ENCODE results near the gene COL4A1.

The COL4A1 gene

DNA sequence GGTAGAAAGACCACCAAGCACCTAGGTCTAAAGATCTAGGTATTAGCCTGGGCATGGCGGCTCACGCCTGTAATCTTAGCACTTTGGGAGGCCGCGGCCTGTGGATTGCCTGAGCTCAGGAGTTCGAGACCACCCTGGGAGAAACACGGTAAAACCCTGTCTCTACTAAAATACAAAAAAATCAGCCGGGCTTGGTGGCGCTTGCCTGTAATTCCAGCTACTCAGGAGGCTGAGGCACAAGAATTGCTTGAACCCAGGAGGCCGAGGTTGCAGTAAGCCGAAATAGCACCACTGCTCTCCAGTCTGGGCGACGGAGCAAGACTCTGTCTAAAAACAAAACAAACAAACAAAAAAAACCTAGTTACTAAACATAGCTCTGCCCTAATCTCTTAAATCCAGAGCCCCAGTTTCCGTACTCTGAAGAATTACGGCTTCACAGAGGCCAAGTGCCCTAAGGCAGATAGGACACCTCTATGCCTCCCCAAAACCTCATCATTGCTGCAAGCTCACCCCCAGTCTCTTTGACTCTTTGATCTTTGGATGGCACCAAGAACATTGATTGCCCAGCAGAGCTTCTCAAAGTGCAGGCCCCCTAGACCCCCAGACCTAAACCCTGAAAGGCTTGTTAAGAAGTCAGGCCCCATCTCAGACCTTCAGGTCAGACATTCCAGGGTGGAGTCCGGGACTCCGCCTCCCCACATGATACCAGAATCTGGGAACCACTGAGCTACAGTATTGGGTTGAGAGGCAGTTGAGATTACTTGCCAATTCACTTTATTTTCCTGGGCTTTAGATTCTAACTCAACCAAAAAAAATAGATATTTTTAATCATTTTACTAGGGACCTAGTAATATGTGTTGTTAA lies 2.9 kb upstream of the COL4A1 start:
- no peak for DNase-seq (ENCODE audit: low read depth in 2 of 2)

DNA sequence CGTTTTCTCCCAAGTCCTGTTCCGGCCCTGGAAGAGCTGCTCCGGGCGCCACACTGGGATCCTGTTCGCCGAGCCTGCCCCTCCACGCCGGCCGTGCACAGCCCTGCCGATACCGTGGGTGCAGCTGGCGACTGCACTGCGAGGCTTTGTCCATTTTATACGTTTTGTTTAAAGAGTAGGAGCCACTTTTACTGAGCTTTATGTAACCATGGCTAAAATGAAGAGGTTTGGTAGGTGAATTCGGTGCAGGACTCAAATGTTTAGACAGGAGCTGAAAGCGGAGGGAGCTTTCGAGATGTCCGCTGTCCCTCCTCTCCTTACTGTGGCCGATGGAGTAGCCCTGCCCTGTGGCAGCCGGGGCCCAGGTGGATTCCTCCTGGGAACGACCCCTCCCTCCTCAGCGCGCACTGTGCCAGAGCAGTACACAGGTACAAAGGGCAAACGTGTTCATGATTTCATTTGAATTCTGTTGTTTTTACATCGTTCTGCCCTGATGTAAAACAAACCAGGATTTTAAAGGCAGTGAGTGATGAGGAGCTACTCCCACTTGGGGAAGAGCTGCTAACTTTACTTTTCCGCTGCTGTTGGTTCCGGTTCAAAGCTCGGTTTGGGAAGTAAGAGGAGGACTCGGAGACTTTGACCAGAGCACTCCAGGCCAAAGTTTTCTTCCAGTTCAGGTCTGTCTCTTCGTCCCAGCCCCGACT lies 1.9 kb upstream of the COL4A1 start:
- DNase-seq (ENCODE audit: low read depth in 2 of 2): no peak

DNA sequence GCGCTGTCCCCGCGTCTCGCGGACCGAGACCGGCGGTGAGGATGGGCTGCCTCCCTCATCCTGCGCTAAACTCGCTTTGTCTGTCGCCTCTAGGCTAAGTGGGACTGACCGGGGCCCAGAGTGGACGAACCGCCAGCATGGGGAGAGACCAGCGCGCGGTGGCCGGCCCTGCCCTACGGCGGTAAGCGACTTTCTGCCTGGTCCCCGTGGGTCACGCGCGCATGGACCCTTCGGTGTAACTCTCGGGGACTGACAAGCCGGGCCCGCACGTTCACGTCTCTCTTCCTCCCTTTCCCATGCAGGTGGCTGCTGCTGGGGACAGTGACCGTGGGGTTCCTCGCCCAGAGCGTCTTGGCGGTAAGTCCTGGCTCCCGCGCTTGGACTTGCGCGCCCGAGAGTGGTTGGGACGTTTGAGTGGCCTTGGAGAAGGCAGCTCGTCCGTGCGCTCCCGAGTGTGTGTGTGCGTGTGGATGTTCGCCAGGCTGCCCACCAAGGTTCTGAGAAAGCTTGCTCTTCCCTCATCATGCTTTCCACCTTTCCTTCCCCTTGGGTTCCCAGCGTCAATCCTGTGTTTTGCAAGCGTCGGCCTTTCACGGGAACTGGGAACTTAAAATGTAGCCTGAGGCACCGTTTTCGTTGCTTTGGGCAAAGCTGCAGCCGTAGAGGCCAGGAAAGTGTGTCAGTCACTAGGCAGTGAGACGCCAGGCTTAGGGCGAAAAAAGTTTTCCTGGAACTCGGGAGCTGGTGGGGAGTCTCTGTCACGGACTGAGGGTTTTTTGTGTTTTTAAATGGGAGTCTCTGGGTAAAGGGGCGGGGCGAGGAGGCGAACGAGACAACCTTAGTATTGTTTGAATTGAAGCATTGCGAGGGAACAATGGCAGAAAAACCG lies 1.1 kb upstream of the COL4A1 start:
- DNase-seq (ENCODE audit: low read depth in 2 of 2): no peak

DNA sequence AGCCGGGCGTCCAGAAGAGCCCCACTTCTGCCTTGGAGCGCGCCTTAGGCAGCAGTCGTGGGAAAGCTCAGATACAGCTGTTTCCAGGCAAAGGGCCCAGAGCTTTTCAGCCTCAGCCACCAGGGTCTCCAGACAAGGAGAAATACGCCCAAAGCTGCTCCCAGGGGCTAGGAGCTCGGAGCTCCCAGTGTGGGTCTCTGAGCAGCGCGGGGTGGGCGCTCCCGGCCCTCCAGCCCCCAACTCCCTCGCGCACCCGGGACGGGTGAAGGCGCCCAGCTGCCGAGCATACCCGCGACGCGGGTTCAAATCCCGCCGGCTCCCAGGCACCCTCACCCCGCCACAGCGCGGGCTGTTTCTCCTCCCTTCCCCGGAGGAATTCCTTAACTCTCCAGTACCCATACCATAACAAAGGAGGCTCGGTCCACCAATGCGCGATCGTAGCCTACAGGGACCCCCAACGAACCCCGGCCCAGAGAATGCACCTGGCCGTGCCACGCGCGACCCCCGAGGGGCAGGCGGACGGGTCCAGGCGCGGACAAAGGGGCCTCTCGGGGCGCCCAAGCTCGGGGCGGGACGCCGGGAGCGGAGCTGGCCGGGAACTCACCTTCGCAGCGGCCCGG lies 507 bp downstream of the COL4A1 start:
- no peak for DNase-seq (ENCODE audit: low read depth in 2 of 2)

DNA sequence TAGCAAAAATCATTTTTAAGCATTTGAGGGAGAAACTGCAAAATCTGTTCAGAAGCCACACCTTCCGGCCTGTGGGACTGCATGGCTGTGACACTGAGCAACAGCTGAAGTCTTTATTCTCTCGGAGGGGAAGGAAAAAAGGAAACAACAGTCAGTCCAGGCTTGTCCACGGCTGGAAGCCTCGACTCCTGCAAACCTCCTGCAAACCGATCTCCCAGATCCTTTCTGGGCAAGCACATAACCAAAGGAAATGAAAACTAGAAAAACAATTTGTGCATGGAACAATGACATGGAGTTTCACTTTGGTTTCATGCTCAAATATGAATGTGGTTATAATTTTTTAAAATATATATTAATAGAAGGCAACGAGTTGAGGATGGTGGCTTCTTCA lies 1.0 kb downstream of the COL4A1 start:
- no peak for DNase-seq (ENCODE audit: low read depth in 2 of 2)

DNA sequence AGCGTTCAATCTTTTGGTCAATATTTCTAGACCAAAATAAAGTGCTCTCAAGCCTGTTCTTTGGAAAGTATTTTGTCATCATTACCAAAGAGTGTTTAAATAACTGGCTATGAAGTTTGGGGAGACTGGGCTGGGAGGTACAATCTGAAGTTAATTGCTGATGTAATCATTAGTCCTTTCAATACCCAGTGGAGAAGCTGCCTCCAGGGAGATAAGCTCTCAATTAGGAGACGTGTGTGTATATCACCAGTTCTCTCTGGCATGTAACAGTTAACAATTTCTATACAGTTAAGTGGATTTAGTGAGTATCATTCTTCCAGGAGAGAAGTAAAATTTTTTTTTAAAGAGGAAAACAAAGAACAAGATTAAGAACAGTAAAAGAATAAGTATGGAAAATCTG lies 1.4 kb downstream of the COL4A1 start:
- DNase-seq (ENCODE audit: low read depth in 2 of 2): no peak

DNA sequence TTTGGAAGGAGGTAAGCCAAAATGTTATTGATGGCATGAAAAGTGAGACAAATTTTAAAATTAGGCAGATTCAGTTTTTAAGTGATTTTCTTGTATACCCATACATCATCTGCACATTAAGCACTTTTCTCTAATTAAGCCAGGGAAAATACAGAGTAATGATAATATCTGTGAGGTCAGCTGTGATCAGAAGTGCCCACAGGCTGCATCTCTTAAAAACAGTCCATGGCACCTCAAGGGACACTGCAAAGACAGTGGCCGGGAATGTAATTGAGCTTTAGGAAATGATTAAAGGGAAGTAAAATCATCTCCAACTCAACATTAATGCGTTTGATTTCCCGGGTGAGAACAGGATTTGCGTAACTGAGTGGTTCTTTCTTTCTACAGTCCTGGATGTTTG lies 2.0 kb downstream of the COL4A1 start:
- DNase-seq (ENCODE audit: low read depth in 2 of 2): no peak

DNA sequence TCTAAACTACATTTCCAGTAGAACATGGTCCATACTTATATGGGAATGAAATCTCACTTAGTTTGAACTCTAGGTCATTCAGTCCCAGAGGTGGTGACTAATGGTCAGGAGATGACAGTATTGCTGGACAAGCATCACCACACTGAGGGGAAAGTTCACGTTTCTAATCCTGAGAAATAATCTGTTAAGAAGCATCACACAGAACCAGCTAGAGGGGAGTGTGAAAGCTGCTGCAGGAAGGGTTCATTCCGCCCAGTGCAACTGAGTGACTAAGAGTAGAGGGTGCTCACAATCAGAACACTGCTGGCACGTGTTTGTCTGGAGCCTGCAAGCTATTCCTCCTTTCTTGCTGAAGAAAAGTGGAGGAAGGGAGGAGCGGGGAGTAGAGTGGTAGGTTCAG lies 2.7 kb downstream of the COL4A1 start:
- no peak for DNase-seq (ENCODE audit: low read depth in 2 of 2)

DNA sequence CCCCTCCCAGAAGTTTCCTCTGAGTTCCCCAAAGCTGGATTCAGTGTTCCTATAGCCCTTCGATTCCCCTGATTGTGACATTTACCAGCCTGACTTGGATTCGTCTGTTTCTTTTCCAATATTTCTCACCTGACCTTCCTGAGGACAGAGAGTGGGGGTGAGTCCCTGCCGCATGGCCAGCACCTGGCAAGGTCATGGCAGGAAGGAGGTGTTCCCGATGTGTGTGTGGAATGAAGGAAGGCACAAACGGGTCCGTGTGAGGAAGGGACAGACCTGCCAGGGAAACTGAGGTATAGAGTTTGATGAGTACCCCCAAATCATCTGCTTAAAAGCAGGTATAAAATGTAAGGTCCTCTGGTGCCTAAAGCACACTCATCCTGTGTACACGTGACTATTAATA lies 3.3 kb downstream of the COL4A1 start:
- DNase-seq (ENCODE audit: low read depth in 2 of 2): no peak

DNA sequence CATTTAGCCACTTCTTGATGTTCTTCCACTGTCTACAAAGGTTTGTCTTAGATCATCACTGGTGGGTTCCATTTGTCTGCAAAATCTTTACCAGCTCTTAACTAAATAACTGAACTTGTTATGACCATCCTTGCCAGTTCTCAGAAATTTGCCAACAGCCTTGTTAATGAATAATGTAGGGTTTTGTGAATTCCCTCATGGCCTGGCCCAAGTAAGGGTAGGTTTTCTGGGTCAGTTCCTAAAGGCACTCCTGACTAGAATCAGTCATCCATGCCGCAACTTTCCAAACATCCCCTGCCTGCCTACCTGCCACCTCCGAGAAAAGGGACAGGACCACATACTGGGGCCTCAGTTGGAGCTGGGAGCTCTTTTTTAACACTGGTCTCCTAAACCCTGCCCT lies 4.0 kb downstream of the COL4A1 start:
- no peak for DNase-seq (ENCODE audit: low read depth in 2 of 2)

DNA sequence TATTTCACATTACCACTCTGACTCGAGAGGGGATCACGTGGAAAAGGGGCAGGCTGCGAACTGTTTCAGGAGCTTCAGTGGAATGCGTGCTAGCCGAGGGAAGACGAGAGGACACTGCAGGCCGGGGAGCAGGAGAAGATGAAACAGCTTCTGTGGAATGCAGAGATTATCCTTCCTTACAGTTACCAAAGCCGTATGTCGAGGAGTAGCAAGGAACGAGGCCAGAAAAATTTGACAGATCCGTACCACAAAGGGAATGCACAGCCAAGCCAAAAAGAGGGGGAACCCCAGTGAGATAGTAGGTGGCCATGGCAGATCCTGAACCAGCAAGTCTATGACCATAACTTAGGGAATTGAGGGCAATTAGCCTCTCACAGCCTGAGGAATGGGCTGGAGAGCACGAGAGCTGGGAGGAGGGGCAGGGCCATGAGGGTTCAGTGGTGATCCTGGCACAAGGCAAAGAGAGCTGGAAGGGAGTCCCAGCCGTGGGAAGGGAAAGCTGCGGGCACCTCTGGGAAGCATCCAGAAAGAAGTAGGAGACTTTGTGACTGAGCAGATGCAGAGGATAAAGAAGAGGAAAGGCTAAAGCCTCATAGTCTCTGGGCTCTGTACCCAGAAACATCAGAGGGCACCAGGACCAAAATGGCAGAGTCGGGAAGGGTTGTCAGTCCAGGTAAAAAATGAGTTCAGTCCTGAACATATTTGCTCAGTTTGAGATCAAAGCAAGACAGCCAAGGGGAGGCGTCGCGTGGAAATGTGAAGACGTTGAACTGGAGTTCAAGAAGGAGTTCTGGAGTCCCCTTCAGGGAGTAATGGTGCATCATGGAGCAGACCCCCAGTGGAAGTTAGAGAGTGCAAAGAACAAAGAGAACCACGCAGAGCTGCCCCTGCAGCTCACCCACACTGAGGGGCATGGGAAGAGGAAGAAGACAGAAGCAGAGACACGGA lies 5.1 kb downstream of the COL4A1 start:
- DNase-seq (ENCODE audit: low read depth in 2 of 2): no peak

DNA sequence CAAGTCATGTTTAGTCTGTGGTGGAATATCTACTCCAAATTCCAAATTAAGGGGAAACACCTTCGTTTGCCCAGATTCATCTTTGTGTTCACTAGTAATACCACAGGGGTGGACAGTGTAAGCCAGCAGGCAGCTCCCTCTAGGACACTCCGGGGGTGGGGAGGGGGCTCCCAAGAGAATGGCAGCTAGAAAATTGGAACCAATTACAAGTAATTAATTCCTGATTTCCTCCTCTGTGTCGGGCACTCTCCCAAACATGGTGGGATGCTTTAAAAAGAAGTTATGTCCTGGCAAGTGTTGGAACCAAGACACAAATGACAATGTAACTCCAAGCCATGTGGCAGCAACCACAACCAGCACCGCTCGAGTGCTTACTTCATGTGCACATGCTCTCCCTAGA lies 5.9 kb downstream of the COL4A1 start:
- no peak for DNase-seq (ENCODE audit: low read depth in 2 of 2)

DNA sequence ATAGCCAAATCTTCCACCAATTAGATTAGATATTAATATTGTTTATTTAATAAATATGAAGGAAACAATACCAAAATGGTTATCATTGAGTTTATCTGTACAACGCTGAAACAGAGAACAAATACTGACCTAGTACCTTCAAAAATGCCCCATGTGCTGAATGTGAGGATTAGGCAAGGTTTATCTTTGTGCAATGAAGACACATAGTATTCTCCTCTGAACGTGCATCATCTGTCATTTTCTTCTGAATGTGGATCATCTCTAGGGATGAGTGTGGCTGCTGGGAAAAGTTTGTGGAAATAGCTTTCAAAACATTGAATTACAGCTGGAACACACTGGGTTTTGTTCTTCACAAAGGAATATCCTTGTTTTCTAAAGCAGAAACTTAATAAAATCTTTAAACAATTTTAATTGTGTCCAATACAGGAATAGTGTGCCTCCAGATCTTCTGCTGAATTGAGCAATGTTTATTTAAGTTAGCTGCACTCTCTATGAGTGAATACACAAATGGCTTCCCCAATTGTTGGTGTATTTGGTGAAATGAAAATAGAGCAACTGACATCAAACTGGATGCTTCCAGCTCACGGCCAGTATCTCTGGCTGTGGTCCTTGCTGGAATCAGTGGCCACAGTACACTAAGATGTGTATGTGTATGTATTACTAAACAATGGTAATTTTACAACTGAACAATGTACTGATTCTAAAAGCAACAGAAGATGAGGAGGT lies 6.7 kb downstream of the COL4A1 start:
- no peak for DNase-seq (ENCODE audit: low read depth in 2 of 2)

DNA sequence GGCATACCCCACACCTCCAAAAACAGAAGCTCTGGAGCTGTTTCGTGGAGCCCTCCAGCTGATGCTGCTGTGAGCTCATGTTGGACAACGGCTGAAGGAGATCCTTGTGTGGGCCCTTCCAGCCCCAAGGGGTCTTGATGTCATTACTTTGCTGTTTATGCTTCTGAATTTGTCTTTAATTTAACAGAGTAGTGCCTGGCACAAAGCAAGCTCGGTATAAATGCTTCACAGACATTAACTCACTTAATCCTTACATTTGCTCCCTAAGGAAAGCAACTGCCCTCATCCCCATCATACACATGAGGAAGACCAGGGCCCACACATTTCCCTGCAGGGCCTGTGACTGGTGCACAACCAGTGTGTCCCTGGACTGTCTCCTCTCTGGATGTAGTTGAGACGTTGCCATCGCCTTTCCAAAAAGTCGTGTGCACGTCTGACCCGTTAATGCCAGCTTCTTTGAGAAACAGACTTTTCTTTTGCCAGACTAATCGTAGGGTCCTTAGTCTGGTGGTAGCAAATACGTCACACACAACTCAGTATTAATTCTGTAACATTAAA lies 7.6 kb downstream of the COL4A1 start:
- no peak for DNase-seq (ENCODE audit: low read depth in 2 of 2)

DNA sequence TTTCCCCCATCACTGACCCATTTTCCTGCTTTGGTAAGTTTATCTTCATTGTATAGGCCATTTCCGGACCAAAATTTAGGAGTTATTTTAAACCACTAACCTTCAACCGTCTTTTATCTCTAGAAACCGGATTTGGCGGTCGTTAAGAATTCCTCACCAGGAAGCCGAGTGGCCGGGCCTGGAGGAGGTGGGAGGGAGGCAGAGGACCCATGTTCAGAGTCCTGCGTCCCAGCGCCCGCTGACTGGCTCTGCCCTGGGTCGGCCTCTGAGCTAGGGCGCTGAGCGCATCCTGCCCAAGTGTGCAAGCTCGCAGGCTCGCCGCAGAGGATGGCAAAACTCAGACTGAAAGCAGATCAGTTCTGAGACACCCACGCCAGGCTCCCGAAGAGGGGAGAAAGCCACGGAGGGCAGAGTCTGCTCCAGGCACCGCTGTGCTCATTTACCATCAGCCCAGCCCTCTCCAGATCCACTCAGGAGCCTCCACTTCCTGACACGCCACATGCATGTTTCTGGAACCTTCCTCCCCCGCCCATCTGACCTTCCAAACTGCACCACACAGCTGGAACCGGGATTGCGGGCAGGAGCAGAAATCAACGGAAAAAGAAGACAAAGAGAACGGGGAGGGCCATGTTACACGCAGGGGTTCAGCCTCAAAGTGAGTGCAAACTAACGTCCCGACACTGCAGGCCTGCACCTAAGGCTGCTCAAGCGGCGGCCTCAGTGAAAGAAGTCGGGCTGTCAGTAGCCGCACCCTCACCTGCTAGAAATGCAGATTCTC lies 8.3 kb downstream of the COL4A1 start:
- DNase-seq (ENCODE audit: low read depth in 2 of 2): peak; percentile 9 to 29

DNA sequence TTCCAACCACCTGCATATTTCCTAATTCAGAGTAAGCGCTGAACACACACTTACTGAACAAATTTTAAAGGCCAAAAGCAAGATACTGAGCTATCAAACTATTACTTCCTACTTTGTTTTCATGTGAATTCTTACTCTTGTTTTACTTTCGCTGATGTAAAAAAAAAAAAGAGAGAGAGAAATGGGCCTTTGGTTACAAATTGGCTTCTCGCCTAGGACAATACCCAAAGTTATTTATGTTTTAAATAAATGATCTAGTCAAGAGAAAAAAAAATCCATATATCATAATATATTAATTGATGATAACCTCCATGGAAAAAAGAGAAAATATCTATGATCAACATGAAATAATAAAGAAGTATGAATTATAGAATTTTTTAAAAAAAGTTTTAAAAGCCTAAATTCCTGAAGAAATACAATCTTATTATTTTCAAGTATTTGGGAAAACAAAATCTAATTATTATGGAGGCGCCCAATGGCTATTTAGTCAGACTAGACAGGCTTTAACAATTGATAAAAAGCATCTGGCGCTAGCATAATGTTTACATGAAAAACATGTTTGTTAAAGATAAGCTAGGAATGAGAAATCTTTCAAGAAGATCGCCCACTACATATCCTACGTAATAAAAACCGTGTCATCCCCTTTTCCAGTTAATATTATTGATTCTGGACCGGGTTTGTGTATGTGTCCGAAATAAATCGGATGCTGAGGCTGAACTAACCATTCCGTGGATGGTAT lies 9.0 kb downstream of the COL4A1 start:
- no peak for DNase-seq (ENCODE audit: low read depth in 2 of 2)

DNA sequence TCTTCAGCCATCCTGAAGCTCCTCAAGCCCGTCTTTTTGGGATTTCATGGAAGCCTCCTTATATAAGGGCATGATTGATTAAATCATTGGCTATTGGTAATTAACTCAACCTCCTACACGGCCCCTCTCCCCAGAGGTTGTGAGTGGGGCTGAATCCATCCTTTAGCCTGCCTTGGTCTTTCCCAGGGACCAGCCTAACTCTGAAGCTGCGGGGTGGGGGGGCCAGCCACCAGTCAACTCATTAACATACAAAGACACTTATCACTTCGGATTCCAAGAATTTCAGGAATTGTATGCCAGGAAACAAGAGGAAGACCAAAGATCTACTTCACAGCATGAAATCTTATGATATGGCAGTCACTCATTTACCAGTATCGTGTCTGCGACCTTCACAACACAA lies 9.9 kb downstream of the COL4A1 start:
- no peak for DNase-seq (ENCODE audit: low read depth in 2 of 2)

DNA sequence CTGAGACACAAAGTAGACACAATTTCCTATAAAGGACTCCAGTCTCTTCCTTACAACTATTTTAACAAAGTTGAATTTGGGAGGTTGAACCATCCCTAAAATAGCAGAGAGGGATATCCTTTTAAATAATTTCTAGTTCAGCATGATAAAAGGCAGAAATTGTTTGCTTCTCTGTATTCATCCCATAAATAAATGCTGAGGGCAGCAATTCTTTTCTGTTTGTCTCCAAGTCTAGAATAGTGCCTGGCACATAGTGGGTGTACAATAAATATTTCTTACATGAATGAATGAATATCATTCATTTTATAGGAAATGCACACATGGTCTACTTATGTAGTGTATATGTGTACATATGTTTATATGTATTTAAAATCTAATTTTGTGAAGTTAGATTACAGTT lies 12.3 kb downstream of the COL4A1 start:
- DNase-seq (ENCODE audit: low read depth in 2 of 2): no peak

Data from stimulated activated CD4-positive, alpha-beta T cell treated with anti-CD3 and anti-CD28 coated beads, Interleukin-15, amount 100 ng/mL, for 48 hours (primary cell).